WTC11 (cell line): ENCODE data around the gene ASCC3. TPM values are rescaled to one million over a fixed set of nuclear protein-coding genes. Genes with fewer than 3 reads are reported as not detected.

Source experiments
- ATAC-seq: fragments of 200-7000 bp; cut with Tn5 transposase; 2 replicates; pipeline ENCODE4 v1.10.0; 2021; ENCODE audit warnings: mild to moderate bottlenecking, moderate library complexity
- CTCF ChIA-PET: fragments of 300-600 bp; sonication (Branson Sonifier 250); formaldehyde crosslinking; loops from one replicate; lab custom pipeline; 2021; ENCODE audit warnings: antibody characterized with exemption; lab: Charles Lee
- POLR2A ChIA-PET: fragments of 350-600 bp; sonication (Branson Sonifier 250); formaldehyde crosslinking; loops from one replicate; lab custom pipeline; 2021; ENCODE audit warnings: antibody characterized with exemption; lab: Charles Lee
- DNase-seq: peaks from one replicate; pipeline ENCODE4 v3.0.0; 2021; ENCODE audit warnings: low spot score
- H3K27ac Mint-ChIP-seq: 2 replicates; pipeline ENCODE4 v1.8.0; 2021; ENCODE audit warnings: mixed read lengths
- H3K27me3 Mint-ChIP-seq: 2 replicates; pipeline ENCODE4 v1.8.0; 2021; ENCODE audit warnings: low read depth, mild to moderate bottlenecking, moderate library complexity, mixed read lengths
- H3K36me3 Mint-ChIP-seq: 2 replicates; pipeline ENCODE4 v1.8.0; 2021; ENCODE audit warnings: mixed read lengths
- H3K4me1 Mint-ChIP-seq: 2 replicates; pipeline ENCODE4 v1.8.0; 2022; ENCODE audit warnings: mixed read lengths
- H3K4me3 Mint-ChIP-seq: 2 replicates; pipeline ENCODE4 v1.8.0; 2021; ENCODE audit warnings: mild to moderate bottlenecking, moderate library complexity, mixed read lengths
- H3K9me3 Mint-ChIP-seq: 2 replicates; pipeline ENCODE4 v1.8.0; 2021; ENCODE audit warnings: mixed read lengths
- AR ChIP-seq: fragments of 250-450 bp; sonication (Bioruptor Pico); IDR thresholded peaks from 2 replicates; pipeline ENCODE4 v1.9.0; 2021; ENCODE audit warnings: mild to moderate bottlenecking
- ATF6 ChIP-seq: sonication (generic); formaldehyde crosslinking; IDR thresholded peaks from 2 replicates; pipeline ENCODE4 v1.8.1; 2023; ENCODE audit warnings: mild to moderate bottlenecking, missing genetic modification reagents
- MLX ChIP-seq: sonication (generic); formaldehyde crosslinking; IDR thresholded peaks from 2 replicates; pipeline ENCODE4 v1.8.1; 2023; ENCODE audit warnings: mild to moderate bottlenecking, missing genetic modification reagents, moderate library complexity
- PRRX2 ChIP-seq: fragments of 250-450 bp; sonication (Bioruptor Pico); IDR thresholded peaks from 2 replicates; pipeline ENCODE4 v1.8.0; 2021; ENCODE audit warnings: mild to moderate bottlenecking
- RELA ChIP-seq: sonication (generic); formaldehyde crosslinking; IDR thresholded peaks from 2 replicates; pipeline ENCODE4 v1.8.1; 2022; ENCODE audit warnings: missing genetic modification reagents, mild to moderate bottlenecking, borderline replicate concordance
- SP1 ChIP-seq: sonication (generic); formaldehyde crosslinking; conservative IDR thresholded peaks from 2 replicates; pipeline ENCODE4 v1.8.1; 2022; ENCODE audit warnings: missing genetic modification reagents
- TP53 ChIP-seq: sonication (generic); formaldehyde crosslinking; IDR thresholded peaks from 2 replicates; pipeline ENCODE4 v1.8.1; 2023; ENCODE audit warnings: mild to moderate bottlenecking, missing genetic modification reagents
- USF2 ChIP-seq: sonication (generic); formaldehyde crosslinking; IDR thresholded peaks from 2 replicates; pipeline ENCODE4 v1.8.1; 2023; ENCODE audit warnings: mild to moderate bottlenecking, missing genetic modification reagents, moderate library complexity
- ZNF263 ChIP-seq: sonication (generic); formaldehyde crosslinking; IDR thresholded peaks from 2 replicates; pipeline ENCODE4 v1.8.1; 2022; ENCODE audit warnings: low read depth, mild to moderate bottlenecking, moderate library complexity, missing genetic modification reagents
- ZNF425 ChIP-seq: fragments of 250-450 bp; sonication (Bioruptor Pico); conservative IDR thresholded peaks from 2 replicates; pipeline ENCODE4 v1.9.0; 2021; ENCODE audit warnings: mild to moderate bottlenecking
- total RNA-seq: library from RNA; stranded (reverse); gene quantifications from 3 replicates; pipeline ENCODE4 v1.2.3, GENCODE V29; 2021
- TF ChIP-seq, protein P1 (sequence below): sonication (generic); formaldehyde crosslinking; conservative IDR thresholded peaks from 2 replicates; pipeline ENCODE4 v1.8.1; 2023; ENCODE audit warnings: mild to moderate bottlenecking, low read depth, missing genetic modification reagents, moderate library complexity

Gene ASCC3
- total RNA-seq, 1 experiment from 2014 or later, result 80.7 TPM

- ChIA-PET POLR2A (no interaction called here), CTCF (no interaction called here)
- no peaks in the 10 kb centered on the region; the same call in 1 of the 2 replicates for H3K9me3 Mint-ChIP-seq
- TF ChIP-seq, protein P1, sequence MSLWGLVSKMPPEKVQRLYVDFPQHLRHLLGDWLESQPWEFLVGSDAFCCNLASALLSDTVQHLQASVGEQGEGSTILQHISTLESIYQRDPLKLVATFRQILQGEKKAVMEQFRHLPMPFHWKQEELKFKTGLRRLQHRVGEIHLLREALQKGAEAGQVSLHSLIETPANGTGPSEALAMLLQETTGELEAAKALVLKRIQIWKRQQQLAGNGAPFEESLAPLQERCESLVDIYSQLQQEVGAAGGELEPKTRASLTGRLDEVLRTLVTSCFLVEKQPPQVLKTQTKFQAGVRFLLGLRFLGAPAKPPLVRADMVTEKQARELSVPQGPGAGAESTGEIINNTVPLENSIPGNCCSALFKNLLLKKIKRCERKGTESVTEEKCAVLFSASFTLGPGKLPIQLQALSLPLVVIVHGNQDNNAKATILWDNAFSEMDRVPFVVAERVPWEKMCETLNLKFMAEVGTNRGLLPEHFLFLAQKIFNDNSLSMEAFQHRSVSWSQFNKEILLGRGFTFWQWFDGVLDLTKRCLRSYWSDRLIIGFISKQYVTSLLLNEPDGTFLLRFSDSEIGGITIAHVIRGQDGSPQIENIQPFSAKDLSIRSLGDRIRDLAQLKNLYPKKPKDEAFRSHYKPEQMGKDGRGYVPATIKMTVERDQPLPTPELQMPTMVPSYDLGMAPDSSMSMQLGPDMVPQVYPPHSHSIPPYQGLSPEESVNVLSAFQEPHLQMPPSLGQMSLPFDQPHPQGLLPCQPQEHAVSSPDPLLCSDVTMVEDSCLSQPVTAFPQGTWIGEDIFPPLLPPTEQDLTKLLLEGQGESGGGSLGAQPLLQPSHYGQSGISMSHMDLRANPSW (CRISPR knock-in tag), result no peak
- TF ChIP-seq ZNF263, result no peak
- ATAC-seq (no peak), DNase-seq (no peak)
- H3K4me1 Mint-ChIP-seq, result peaks cover 19% of the 10 kb centered on the region
- no peak overlapping the region for H3K27ac Mint-ChIP-seq
- no peaks in the 10 kb centered on the region for H3K36me3 Mint-ChIP-seq
- H3K4me3 Mint-ChIP-seq, result no peak overlapping the region
- H3K27me3 Mint-ChIP-seq, result no peaks in the 10 kb centered on the region; the same call in 1 of the 2 replicates
Measured at GRCh38 chr6:100886076-100886475, 4.9 kb upstream of the ASCC3 start.

- TF ChIP-seq TP53, result no peak
- no peak for TF ChIP-seq PRRX2 (CRISPR knock-in tag)
- no peak for TF ChIP-seq ATF6 (CRISPR knock-in tag)
- TF ChIP-seq USF2, result no peak
- no peak for TF ChIP-seq ZNF425 (CRISPR knock-in tag)
- no peak for TF ChIP-seq AR
- no peak for TF ChIP-seq RELA
- TF ChIP-seq, all 79 proteins: peak for 0
- Mint-ChIP-seq H3K36me3 (no peaks in the 10 kb centered on the region), H3K4me1 (peaks cover 42% of the 10 kb centered on the region), H3K4me3 (no peak overlapping the region), H3K9me3 (no peaks in the 10 kb centered on the region; the same call in 1 of the 2 replicates), H3K27ac (no peak overlapping the region), H3K27me3 (no peaks in the 10 kb centered on the region; the same call in 1 of the 2 replicates)
- ATAC-seq, result no peak
- no peak for DNase-seq
- POLR2A ChIA-PET, result no interaction called here
- CTCF ChIA-PET, result no interaction called here
Measured at GRCh38 chr6:100883347-100883746, 2.2 kb upstream of the ASCC3 start.

DNA sequence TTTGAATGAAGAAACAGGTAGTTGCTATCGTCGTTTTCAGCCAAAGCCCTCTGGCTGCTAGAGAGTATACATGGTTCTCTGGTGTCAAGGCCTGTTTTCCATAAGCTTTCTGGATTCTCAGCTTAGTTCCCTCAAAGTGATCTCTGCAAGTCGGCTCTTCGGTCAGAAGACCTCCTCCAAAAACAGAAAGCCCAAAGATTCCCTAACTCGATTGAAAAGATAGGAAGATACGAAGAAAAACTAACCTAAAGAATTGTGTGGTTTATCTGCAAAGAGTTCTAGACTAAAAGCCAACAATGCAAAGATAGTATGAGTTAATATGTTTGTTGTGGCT is 545 bp upstream of the ASCC3 start:
- H3K36me3 Mint-ChIP-seq, result no peaks in the 10 kb centered on the region
- ChIA-PET CTCF (interaction anchor here (1.2 kb wide), 1 partner anchor 765 kb away, joined by 3 read pairs; no protein-coding TSS in a partner anchor), POLR2A (interaction anchor here (0.6 kb wide), 1 partner anchor 95 kb away, joined by 4 read pairs; no protein-coding TSS in a partner anchor)
- peak overlapping the region; percentile 99 for H3K4me3 Mint-ChIP-seq
- TF ChIP-seq MLX, result no peak
- TF ChIP-seq SP1 (CRISPR knock-in tag), result no peak
- H3K27me3 Mint-ChIP-seq, result no peaks in the 10 kb centered on the region; the same call in 1 of the 2 replicates
- ATAC-seq (peak; percentile 0; the same call in 1 of the 2 replicates), DNase-seq (no peak)
- peak overlapping the region; percentile 86 for H3K27ac Mint-ChIP-seq
- no peaks in the 10 kb centered on the region; the same call in 1 of the 2 replicates for H3K9me3 Mint-ChIP-seq
- H3K4me1 Mint-ChIP-seq, result peaks cover 57% of the 10 kb centered on the region
